ENCODE measurements around the gene MMP25.

The MMP25 gene, protein sequence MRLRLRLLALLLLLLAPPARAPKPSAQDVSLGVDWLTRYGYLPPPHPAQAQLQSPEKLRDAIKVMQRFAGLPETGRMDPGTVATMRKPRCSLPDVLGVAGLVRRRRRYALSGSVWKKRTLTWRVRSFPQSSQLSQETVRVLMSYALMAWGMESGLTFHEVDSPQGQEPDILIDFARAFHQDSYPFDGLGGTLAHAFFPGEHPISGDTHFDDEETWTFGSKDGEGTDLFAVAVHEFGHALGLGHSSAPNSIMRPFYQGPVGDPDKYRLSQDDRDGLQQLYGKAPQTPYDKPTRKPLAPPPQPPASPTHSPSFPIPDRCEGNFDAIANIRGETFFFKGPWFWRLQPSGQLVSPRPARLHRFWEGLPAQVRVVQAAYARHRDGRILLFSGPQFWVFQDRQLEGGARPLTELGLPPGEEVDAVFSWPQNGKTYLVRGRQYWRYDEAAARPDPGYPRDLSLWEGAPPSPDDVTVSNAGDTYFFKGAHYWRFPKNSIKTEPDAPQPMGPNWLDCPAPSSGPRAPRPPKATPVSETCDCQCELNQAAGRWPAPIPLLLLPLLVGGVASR

DNA sequence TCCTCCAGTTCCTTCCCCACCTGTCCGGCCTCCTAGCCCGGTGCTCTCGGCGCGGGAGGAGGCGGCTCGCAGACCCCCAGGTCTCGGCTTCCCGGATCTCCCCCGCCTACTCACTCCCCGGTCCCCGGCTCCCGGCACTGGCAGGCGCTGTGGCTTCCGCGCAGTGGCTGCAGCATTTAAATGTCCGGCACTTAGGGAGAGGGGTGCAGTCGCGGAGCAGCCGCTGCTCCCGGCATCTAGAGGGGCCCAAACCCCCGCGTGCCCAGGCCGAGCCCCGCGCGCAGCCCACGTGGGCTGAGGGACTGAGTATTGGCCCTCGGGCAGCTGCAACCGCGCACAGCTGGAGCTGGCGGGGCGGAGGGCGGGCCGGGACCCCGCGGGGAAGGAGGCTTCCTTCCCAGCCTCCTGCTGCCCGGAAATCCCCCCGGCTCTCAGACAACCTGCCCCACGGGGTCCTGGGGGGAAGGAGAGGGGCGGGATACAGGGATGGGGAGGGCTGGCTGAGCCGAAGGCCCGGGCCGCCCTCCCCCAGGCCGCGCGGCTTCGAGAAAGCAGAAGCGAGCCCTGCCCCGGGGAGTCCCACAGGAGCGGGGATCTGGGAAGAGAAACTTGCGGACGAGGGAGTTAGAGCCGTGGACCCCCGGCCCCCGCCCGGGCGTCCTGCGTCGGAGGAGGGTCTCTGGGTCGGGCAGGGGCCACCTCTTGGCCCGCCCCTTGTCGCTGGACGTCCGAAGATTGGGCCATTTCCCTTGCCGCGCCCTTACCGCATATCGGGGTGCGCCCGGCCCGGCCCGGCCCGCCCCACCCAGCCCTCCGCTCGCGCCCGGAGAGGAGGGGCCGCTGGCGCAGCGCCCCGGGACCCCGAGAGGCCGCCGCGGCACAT lies at the start of gene MMP25:
MMP25 (plus strand) TSS at position 804 of the 883 bp plus-strand sequence. CDS start 357 bp downstream, outside the sequence.
- DNase-seq (ENCODE audit: low spot score) = no peak

DNA sequence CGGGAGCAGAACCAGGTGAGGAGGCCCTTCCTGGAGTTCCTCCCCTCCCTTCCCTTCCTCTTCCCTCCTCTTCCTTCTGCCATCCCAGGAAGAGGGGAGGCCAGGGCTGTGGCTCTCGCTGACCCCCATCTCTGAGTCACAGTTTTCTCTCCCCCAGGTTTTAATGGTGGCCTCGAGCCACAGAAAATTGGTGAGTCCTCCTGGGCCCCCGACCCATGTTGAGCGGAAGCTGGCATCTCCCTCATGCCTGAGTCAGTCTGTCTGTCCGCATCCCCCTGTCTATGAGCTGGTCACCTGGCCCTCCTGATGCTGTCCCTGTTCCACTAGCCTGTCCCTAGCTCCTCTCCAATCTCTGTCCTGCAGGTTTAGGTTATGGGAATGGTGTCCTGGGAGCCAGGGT lies 46.4 kb upstream of the MMP25 start:
- DNase-seq (ENCODE audit: low spot score) = no peak

DNA sequence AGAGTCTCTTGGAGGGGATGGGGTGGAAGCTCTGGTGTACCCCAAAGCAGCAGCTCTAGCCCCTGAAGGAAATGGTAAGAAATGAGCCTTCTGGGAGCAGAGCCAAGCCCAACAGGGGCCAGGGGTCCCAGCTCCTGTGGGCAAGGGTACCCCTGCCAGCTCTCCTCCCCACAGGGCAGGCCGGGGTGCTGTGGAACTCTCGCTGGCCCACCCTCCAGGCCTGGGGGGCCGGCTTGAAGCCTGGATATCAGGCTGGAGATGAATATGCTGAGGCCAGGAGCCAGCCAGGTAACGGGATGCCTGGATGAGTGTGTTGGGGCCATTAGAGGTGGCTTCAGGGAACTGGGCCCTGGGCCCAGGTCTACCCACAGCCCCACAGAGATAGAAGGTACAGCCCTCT lies 45.8 kb upstream of the MMP25 start:
- no peak for DNase-seq (ENCODE audit: low spot score)

DNA sequence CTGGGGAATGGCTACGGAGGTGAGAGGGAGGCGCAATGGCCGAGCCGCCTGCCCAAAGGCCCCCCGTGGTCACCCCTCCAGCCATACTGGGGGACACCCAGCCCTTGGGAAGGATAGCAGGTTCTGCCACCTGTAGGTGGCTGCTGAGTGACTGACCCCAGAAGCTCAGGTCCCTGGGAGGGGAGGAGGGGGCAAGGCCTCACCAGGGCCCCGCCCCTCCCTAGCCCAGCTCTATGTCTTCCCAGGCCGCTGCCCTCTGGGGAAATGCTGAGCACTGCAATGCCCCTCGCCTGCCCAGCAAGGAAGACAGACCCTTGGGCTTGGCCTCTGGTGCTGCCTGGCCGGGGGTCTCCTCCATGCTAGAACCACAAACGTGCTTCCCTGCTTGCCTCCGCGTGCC lies 45.0 kb upstream of the MMP25 start:
- no peak for DNase-seq (ENCODE audit: low spot score)

DNA sequence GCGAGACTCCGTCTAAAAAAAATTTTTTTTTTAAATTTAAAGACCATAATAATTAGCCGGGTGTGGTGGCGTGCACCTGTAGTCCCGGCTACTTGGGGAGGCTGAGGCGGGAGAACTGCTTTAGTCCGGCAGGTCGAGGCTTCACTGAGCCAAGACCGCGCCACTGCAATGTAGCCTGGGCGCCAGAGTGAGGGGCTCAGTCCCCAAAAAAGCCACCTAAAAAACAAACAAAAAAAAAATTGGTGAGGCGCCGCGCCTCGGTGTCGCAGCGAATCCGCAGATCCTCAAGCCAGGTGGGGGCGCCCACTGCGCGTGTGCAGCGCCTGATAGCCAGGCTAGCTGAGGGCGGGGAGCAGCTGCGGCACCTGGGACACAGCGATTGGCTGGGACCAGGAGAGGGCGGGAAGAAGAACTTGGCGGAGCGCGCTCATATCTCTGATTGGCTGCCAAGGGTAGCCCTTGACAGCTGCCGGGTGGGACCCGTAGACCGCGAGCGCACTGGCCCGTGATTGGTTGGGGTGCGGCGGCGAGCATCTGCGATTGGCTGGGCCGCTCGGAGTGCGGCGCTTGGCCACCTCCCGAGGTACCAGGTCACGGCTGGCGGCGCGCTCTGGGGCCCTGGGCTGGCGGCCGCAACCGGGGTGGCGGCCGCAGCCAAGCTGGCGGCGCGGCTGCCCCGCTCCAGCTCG lies 42.6 kb upstream of the MMP25 start:
- peak; percentile 99 for DNase-seq (ENCODE audit: low spot score)

DNA sequence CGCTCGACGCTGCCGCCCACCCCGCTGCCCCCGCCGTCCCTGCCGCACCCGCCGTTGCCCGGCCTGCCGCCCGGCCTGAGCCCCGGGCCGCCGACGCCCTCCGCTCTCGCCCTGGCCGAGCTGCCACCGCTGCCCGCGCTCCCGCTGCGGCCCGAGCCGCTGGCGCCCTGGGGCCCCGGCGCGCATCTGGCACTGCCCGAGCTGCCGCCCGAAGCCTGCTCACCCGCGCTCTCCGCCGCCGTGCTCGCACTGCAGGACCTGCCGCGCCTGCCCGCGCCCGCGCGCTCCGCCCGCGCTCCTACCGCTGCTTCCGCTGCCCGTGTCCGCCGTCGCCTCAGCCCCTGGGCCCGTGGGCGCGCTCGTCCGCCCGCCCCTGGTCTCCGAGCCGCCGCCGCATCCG lies 42.0 kb upstream of the MMP25 start:
- no peak for DNase-seq (ENCODE audit: low spot score)

DNA sequence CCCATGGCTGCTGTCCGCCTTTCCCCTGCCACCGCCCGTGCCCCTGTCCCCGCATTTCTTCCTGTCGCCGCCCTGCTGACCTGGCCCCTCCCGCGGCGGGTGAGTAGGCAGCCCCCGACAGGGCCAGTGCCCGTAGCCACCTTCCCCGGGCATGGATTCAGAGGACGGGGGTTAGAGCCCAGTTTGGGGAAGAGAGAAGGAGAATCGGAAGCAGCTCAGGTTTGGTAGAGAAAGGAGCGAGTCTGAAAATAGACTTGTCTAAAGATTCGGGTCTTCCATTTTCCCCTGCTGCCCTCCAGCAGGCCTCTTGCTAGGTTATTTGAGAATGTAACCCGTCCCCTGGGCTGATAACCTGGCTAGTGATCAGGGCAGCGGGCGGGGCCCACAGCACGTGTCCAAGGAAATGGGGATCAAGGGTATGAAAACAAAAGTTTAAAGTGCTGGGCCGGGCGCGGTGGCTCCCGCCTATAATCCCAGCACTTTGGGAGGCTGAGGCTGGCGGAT lies 41.5 kb upstream of the MMP25 start:
- DNase-seq (ENCODE audit: low spot score) = no peak

DNA sequence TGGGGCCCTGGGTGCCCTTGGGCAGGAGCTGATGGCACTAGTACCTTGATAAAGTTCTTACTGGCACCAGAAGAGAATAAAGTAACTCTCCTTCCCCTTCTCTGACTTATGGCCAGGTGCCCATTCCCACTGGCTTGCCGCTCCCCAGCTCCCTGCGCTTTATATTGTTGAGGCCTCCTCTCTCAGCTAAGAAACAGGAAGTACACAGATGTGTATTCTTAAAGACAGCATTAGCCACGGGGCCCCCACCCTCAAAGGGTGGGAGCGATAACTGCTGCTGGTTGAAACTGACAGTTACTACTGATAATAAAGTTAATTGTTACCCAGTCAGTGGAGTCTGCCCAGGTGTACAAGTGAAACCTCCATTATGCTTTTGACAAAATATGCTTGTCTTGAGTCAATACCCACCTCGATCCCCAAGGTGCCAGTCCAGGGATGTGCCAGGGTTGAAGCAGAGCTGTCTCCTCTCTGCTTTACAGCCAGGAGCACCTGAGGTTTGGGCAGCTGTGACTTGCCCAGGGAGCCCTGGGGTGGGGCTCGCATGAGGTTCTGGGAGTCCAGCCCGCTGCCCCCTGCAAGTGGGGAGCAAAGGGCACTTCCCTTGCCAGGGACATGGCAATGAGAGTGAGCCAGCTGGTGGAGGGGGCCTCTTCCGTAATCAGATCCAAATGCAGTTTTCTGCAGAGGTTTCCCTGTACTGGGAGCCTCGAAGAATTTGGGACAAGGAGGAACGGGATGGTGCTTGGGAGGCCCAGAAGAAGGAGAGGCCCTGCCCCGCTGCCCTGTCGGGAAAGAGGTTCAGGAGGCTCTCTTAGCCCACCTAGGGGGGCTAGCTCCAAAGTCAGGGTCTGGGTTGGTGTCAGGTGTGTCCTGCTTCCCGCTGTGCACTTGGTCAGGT lies 39.1 kb upstream of the MMP25 start:
- DNase-seq (ENCODE audit: low spot score) = no peak

DNA sequence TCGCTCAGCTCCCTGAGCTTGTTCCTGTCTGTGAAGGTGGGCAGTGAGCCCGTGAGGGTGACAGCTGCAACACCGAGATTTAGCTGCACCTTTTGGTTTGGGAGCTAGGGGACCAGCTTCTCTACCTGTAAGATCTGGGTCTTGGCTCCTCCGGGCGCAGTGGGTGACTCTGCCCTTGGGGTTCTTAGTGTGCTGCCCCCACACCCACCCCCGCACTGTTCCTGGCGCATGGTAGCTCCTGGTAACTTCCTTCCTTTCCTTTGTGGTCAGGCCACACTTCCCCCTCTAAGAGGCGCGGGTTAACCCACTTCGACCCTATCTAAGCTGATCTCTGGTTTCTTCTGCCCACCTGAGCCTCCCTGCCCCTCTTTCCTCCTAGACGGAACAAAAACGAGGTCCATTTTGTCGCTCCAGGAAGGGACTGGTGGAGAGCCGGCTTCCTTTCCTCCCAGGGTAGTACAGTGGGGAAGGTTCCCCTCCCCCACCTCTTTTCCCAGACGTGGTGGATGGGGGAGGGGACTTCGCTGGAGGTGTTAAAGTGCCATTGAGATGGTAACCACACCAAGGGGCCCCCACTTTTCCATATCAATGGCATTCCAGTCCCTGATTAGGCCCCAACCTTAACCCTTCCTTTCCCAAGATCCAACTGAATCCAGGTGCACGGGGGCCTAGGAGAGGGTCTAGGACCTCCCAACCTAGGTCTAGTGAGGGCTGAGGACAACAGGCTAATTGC lies 38.2 kb upstream of the MMP25 start:
- no peak for DNase-seq (ENCODE audit: low spot score)

DNA sequence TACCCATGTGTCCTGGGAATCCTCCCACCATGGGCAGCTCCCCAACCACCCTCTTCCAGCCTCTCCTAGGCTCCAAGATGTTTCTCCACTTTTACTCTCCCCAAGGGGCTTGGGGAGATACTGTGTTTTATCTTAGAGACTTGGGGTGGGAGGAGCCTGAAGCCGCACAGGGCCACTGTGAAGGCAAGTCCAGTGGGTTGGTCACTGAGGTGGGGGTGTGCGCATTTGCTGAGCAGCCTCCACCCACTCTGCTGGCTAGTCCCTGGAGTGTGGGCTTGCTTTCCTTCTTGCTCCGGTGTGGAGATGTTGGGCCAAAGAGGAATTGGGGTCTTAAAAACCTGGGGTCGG lies 37.7 kb upstream of the MMP25 start:
- no peak for DNase-seq (ENCODE audit: low spot score)

DNA sequence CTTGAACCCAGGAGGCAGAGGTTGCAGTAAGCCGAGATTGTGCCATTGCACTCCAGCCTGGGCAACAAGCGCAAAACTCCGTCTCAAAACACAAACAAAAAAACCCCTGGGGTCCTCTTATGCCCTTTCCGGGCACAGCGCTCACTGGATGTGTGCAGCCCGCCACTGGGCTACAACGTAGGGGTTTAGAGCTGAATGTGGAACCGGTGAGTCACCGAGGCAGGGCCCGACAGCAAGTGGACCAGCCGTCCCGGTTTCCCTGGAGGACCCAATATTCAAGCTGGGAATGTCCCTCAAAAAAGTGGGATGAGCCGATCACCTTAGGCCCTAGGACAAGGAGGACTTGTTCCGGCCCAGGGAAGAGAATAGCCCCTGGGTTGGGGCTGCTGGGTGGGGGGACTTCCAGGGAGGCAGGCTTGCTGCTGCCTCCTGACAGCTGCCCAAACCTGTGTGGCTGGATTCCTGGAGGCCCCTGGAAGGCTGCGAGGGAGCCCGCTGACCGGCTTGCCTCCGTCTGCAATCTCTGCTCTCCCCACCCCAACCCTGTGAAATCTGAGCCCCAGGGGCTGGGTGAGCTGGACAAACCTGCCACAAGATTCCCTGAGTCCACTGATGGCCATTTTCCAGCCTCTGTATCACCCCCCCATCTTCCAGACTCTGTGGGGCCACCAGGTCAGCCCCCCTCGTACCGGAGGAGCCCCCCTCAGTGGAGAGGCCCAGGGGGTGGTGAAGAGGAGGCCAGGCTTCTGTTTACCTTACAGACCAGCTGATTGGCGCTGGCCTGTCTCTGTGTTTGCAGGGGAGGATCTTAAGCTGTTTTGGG lies 36.6 kb upstream of the MMP25 start:
- DNase-seq (ENCODE audit: low spot score) = no peak

DNA sequence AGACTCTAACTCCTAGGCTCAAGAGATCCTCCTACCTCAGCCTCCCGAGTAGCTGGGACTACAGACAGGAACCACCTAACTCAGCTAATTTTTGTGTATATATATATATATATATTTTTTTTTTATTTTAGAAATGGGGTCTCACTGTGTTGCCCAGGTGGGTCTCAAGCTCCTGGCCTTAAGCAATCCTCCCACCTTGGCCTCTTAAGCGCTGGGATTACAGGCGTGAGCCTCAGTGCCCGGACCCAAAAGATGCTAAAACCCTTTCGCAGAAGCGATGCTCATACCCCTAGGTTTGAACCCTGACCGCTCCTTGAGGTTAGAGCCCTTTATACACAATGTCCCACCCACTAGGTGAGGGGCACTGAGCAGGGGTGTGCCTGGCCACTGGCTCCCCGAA lies 35.9 kb upstream of the MMP25 start:
- no peak for DNase-seq (ENCODE audit: low spot score)

DNA sequence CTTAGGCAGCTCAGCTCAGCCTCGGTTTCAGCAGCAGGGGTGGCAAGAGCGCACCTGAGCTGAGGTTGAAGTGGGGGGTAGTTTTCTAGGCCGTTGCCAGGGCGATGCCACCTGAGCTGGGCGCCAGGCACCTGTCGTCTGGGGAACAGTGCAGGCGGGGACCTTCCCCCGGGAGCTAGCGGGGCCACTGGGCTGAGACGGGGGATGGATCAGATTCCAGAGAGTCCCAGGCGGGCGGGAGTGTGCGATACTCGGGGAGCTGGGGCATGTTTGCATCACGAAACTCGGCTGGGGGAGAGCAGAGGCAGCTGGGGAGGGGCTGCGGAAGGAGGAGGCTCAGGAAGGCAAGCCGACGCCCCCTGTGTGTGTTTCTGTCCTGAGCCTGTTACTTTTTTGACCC lies 34.1 kb upstream of the MMP25 start:
- DNase-seq (ENCODE audit: low spot score) = no peak

DNA sequence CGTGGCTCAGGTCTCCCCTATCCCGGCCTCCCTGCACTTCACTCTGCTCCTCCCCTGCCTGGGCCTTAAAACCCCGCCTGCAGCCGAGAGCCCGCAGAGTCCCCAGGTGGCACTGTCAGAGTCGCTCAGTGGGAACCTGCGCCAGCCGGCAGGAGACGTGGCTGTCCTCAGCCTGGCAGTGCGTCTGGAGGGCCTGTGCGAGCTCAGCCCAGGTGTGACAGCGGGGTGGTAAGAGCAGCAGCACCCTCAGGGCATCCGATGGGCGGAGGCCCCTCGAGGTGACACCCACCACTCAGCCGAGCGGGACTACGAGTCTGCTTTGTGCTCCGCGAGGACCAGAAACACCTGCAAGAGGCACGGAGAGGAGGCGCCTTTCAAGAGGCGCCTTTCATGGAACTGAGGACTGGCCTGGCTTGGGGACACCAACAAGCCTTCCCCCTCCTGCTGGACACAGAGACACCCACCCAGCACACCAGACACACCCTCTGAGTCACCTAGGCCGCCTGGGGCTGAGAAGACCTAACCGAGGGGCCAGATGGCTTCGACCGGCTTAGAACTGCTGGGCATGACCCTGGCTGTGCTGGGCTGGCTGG lies 33.4 kb upstream of the MMP25 start, which contains the start of gene CLDN9:
CLDN9 (plus strand) TSS at position 96 of the 593 bp plus-strand sequence; CDS start at position 536, 440 bp downstream.
- no peak for DNase-seq (ENCODE audit: low spot score)

DNA sequence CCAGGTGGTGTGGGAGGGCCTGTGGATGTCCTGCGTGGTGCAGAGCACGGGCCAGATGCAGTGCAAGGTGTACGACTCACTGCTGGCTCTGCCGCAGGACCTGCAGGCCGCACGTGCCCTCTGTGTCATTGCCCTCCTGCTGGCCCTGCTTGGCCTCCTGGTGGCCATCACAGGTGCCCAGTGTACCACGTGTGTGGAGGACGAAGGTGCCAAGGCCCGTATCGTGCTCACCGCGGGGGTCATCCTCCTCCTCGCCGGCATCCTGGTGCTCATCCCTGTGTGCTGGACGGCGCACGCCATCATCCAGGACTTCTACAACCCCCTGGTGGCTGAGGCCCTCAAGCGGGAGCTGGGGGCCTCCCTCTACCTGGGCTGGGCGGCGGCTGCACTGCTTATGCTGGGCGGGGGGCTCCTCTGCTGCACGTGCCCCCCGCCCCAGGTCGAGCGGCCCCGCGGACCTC lies 32.8 kb upstream of the MMP25 start:
- DNase-seq (ENCODE audit: low spot score) = no peak

DNA sequence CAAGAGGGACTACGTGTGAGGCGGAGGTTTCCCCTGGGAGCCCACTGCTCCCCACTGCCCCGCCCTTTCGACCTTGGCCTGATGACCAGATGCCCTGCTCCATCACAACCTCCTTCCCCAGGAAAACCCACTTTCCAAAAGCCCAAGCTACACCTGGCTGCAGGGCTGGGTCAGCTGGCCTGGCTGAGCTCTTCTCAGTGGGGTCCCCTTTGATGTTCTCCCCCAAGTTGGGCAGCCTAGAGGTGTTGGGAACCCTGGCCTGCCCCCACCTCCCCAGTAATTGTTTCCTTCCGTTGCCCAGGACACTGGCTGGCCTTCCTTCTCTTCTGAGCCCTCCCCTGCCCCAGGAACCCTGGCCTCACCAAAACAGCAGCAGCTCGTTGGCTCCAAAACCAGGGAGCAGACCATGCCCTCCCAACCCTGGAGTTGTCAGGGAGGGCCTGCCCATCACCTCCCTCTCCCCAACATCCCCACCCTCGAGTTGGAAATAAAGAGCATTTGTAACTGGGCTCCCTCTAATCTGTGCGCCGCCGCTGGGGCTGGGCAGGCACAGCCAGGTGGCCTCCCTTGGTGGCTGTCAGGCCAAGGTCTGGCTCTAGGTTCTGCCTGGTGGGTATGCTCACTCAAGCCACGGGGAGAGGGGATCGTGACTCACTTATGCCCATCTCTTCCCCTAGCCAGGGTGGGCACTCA lies 32.2 kb upstream of the MMP25 start:
- no peak for DNase-seq (ENCODE audit: low spot score)

DNA sequence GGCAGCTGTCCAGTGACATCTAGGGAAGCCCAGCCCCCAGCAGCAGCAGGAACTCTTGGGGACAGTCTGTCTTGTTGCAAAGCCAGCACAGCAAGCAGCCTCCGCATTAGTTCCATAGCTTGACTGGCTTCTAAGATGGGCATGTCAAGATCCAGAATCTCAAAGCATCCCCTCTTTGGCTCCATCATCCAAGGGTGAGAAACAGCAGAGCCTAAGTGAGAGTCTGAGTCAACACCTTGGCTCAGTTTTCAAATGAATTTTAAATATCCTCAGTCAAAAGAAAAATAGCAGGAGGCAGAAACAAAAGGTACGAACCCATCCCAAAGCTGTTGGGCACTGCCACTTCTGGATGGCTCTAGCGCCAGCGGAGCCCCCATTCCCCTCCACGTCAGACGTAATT lies 31.4 kb upstream of the MMP25 start:
- DNase-seq (ENCODE audit: low spot score) = no peak

DNA sequence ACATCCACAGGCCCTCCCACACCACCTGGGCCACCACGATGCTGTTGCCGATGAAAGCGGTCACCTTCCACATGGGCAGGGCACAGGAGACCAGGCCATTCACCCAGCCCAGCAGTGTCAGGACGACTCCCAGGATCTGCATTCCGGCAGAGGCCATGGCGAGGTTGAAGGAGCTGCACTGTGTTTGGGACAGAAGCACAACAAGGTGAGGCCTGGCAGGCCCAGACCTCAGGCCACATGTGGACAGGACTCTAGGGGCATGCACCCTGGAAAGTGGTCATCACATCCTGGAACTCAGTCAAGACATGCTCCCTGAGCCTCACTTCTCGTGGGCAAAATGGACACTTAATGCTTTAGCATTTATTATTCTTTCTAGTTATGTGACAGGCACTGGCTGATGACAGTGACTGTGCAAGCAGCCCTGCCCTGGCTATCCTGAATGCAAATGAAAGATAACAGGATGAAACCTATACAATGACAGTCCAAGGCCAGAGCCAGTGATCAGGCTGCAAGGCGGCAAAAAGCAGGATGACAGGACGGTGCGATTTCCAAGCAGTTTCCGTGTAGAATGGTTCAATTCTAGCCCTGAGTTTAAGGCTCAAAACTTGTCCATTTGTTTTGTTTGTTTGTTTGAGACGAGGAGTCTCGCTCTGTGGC lies 30.4 kb upstream of the MMP25 start:
- DNase-seq (ENCODE audit: low spot score) = no peak
